Osteoblast (primary cell): ENCODE measurements around the gene MCRIP2. TPM values are rescaled to one million over a fixed set of nuclear protein-coding genes. Genes with fewer than 3 reads are reported as not detected.

ENCODE experiments used
- DNase-seq: peaks from one replicate; pipeline ENCODE4 v3.0.0; 2011; ENCODE audit warnings: low spot score, mixed read lengths; ENCODE audit not compliant: insufficient read length; ENCODE audit errors: missing footprints
- H2AFZ ChIP-seq: 2 replicates; pipeline ENCODE4 v1.6.0; 2011; ENCODE audit warnings: mild to moderate bottlenecking, low read length
- H3K27ac ChIP-seq: 2 replicates; pipeline ENCODE4 v1.5.1; 2011; ENCODE audit warnings: mild to moderate bottlenecking, low read depth, low read length, moderate library complexity
- H3K27me3 ChIP-seq: 2 replicates; pipeline ENCODE4 v1.6.0; 2012; ENCODE audit warnings: mild to moderate bottlenecking, control low read depth, inconsistent platforms, low read length, moderate library complexity; ENCODE audit not compliant: insufficient read depth
- H3K36me3 ChIP-seq: 2 replicates; pipeline ENCODE4 v1.5.1; 2011; ENCODE audit warnings: mild to moderate bottlenecking, low read length, control low read depth, moderate library complexity; ENCODE audit not compliant: insufficient read depth
- H3K4me1 ChIP-seq: 2 replicates; pipeline ENCODE4 v1.5.1; 2011; ENCODE audit warnings: mild to moderate bottlenecking, low read length, control low read depth, moderate library complexity; ENCODE audit not compliant: insufficient read depth
- H3K4me2 ChIP-seq: 2 replicates; pipeline ENCODE4 v1.6.0; 2011; ENCODE audit warnings: mild to moderate bottlenecking, low read length; ENCODE audit not compliant: insufficient read depth
- H3K4me3 ChIP-seq: fragments of 200-600 bp; sonication (generic); 3 replicates; pipeline ENCODE4 v1.5.1; 2012; ENCODE audit warnings: mild to moderate bottlenecking, low read length, inconsistent platforms; ENCODE audit not compliant: insufficient read depth
- H3K79me2 ChIP-seq: 2 replicates; pipeline ENCODE4 v1.6.0; 2012; ENCODE audit warnings: mild to moderate bottlenecking, low read length, control low read depth, inconsistent platforms; ENCODE audit not compliant: insufficient read depth
- H3K9me3 ChIP-seq: 2 replicates; pipeline ENCODE4 v1.5.1; 2011; ENCODE audit warnings: low read depth, low read length, control low read depth
- H4K20me1 ChIP-seq: 2 replicates; pipeline ENCODE4 v1.6.0; 2012; ENCODE audit warnings: mild to moderate bottlenecking, low read length, control low read depth; ENCODE audit not compliant: insufficient read depth
- CTCF ChIP-seq: IDR thresholded peaks from 2 replicates; pipeline ENCODE4 v1.5.1; 2011; ENCODE audit warnings: mild to moderate bottlenecking, low read depth, low read length, moderate library complexity; ENCODE audit errors: extremely low read depth
- total RNA-seq: library from RNA; depleted of rRNA; stranded (reverse); fragments of >200 nt; gene quantifications from 2 replicates; pipeline ENCODE4 v1.2.3, GENCODE V29; 2012

The MCRIP2 gene, protein sequence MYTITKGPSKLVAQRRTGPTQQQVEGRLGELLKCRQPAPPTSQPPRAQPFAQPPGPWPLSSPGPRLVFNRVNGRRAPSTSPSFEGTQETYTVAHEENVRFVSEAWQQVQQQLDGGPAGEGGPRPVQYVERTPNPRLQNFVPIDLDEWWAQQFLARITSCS
- total RNA-seq, result 20.0 and 20.3 TPM in 2 replicates

DNA sequence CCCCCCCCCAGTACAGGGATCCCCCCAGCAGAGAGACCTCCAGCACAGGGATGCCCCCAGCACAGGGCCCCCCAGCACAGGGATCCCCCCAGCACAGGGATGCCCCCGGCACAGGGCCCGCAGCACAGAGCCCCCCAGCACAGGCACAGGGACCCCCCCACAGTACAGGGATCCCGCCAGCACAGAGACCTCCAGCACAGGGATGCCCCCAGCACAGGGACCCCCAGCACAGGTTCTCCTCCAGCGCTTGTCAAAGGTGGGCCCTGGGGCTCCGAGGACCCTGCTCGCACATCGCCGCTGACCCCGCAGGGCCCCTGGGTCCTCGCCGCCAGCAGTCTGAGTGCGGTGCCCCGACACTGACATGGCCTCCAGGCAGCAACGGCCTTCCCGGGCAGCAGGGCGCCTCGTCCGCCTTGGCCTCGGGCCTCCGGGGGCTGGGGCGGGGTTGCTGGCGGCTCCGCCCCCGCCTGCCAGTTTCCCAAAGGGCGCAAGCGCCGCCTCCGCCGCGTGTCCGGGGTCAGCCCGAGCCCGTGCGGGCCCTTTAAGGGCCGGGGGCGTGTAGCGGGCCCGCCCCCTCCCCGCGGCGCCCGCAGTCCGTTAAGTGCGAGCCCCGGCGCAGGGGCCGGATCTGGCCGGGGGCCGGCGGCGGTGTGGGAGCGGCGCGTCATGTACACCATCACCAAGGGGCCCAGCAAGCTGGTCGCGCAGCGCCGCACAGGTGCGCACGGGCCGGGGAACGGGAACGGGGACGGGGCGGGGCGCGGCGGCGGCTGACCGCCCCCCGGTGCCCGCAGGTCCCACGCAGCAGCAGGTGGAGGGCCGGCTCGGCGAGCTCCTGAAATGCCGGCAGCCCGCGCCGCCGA, at the start of gene MCRIP2:
Gene MCRIP2 (plus strand): TSS at position 503 of the 863 bp plus-strand sequence. CDS start 164 bp downstream, at position 667.
- H3K4me3 ChIP-seq, result peak within 1 kb of the TSS; percentile 83
- no peaks in the 10 kb centered on the region for H3K9me3 ChIP-seq
- H3K36me3 ChIP-seq, result no peaks in the 10 kb centered on the region
- peak; percentile 100 for DNase-seq
- H4K20me1 ChIP-seq, result peaks cover 3% of the 10 kb centered on the region
- TF ChIP-seq CTCF, result no peak
- peak within 1 kb of the TSS; percentile 80 for H2AFZ ChIP-seq
- H3K4me2 ChIP-seq, result peak within 1 kb of the TSS; percentile 86
- peak within 1 kb of the TSS; percentile 37 for H3K27ac ChIP-seq
- H3K79me2 ChIP-seq, result peaks cover 15% of the 10 kb centered on the region
- no peaks in the 10 kb centered on the region for H3K27me3 ChIP-seq
- peaks cover 9% of the 10 kb centered on the region for H3K4me1 ChIP-seq

DNA sequence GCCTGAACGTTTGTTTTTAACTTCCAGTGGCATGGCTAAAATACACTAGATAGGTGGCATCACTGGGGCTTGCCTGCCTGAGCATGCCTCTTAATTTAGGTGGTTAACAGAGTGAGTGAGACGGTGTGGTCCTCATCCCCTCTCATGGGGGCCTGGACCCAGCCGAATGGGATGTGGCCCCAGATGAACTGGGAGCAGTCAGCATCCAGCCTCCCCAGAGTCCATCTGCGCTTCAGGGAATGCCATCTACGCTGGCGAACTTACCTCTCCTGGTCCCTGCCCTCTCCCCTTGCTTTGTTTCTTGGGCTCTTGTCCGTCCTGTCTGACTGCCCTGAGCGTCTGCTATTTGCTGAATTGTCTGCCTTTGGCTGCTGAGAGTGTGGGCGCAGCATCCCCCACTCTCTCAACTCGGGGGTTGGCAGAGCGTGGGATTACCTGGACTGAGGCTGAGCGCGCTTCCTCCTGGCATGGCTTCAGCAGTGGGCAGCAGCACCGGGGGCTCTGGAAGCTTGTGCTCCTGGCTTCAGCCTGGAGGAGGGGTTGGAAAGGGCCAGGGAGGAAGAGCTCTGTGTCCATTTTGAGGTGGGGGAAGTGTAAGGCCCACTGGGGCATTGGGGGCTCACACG, 49.6 kb upstream of the MCRIP2 start:
- Histone ChIP-seq H3K4me1 (peaks cover 21% of the 10 kb centered on the region), H4K20me1 (peaks cover 59% of the 10 kb centered on the region), H3K79me2 (peaks cover 78% of the 10 kb centered on the region), H3K4me2 (no peak overlapping the region), H3K4me3 (no peak overlapping the region), H2AFZ (no peak overlapping the region), H3K9me3 (no peaks in the 10 kb centered on the region), H3K27ac (no peak overlapping the region), H3K36me3 (no peaks in the 10 kb centered on the region), H3K27me3 (no peaks in the 10 kb centered on the region)
- TF ChIP-seq CTCF, result no peak
- DNase-seq, result peak; percentile 66

DNA sequence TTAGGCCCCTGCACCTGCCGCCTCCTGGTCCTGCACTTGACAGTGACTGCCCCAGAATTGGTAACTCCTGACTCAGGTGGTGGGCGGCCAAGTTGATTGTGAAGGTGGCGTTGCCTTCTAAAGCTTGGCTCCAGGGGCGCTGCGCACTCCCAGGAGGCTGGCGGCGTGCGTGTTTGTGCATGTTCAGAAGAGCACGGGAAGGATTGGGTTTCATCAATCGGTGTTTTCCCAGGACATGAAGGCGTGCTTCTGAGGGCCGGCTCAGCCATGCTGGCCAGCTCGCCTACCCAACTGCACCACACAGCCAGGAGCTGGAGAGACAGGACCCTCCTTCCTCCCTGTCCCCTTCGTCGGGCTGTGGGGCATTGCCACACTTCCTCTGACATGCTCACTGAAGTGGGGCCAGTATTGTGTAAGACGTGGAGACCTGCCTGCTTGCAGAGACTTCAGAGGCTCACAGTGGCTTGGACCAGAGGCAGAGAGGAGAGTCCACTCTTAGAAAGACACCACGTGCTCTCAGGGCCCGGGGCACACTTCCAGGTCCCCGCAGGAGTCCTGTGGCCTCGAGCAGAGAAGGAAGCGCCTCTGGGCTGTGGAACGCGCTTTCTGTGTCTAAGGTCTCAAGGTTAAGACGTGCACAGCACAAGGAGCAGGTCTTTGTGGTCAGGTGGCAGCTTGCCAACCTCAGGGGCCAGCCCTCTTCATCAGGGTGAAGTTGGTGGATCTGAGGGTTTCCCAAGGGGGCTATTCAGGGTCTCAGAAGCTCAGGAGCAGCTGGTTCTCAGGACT, 48.9 kb upstream of the MCRIP2 start:
- Histone ChIP-seq H3K4me1 (peaks cover 17% of the 10 kb centered on the region), H3K4me2 (no peak overlapping the region), H3K27me3 (no peaks in the 10 kb centered on the region), H2AFZ (no peak overlapping the region), H3K79me2 (peaks cover 76% of the 10 kb centered on the region), H3K9me3 (no peaks in the 10 kb centered on the region), H3K27ac (no peak overlapping the region), H3K4me3 (no peak overlapping the region), H3K36me3 (no peaks in the 10 kb centered on the region), H4K20me1 (peaks cover 57% of the 10 kb centered on the region)
- peak; percentile 78 for DNase-seq
- TF ChIP-seq CTCF, result no peak
